Activated T-helper 1 cell treated with anti-CD3 and anti-CD28 coated beads, Interleukin-12 subunit alpha, Interleukin-12 subunit beta, Interleukin-2, Interleukin-4 antibody, amounts not matched to agents 30 ng/mL and 10 ng/mL and 1 ng/mL, durations not matched to agents 14 hours and 24 hours and 36 hours (primary cell): ENCODE results near the gene MAPK11. TPM values are rescaled to one million over a fixed set of nuclear protein-coding genes. Genes with fewer than 3 reads are reported as not detected.

Source experiments
- DNase-seq: peaks from one replicate; pipeline ENCODE4 v3.0.0; 2021; ENCODE audit warnings: low spot score
- H3K27ac Mint-ChIP-seq: one replicate; pipeline ENCODE4 v1.8.0; 2021; ENCODE audit warnings: mild to moderate bottlenecking, mixed read lengths
- H3K27me3 Mint-ChIP-seq: one replicate; pipeline ENCODE4 v1.8.0; 2022; ENCODE audit warnings: mild to moderate bottlenecking, moderate library complexity, mixed read lengths; ENCODE audit not compliant: insufficient read depth
- H3K36me3 Mint-ChIP-seq: one replicate; pipeline ENCODE4 v1.8.0; 2021; ENCODE audit warnings: low read depth, mixed read lengths
- H3K4me1 Mint-ChIP-seq: one replicate; pipeline ENCODE4 v1.8.0; 2021; ENCODE audit warnings: low read depth, mixed read lengths
- H3K4me3 Mint-ChIP-seq: one replicate; pipeline ENCODE4 v1.8.0; 2021; ENCODE audit warnings: mild to moderate bottlenecking, moderate library complexity, mixed read lengths
- H3K9me3 Mint-ChIP-seq: one replicate; pipeline ENCODE4 v1.8.0; 2021; ENCODE audit warnings: mixed read lengths
- intact Hi-C: fragments of 100-400 bp; cut with micrococcal nuclease; formaldehyde crosslinking; loops from one replicate; pipeline ENCODE4 v1.15.1; 2024
- total RNA-seq: library from RNA; stranded (reverse); gene quantifications from 2 replicates; pipeline ENCODE4 v1.2.3, GENCODE V29; 2022

Gene MAPK11
- total RNA-seq, 1 donor from 2014 or later: 28.9 TPM

DNA sequence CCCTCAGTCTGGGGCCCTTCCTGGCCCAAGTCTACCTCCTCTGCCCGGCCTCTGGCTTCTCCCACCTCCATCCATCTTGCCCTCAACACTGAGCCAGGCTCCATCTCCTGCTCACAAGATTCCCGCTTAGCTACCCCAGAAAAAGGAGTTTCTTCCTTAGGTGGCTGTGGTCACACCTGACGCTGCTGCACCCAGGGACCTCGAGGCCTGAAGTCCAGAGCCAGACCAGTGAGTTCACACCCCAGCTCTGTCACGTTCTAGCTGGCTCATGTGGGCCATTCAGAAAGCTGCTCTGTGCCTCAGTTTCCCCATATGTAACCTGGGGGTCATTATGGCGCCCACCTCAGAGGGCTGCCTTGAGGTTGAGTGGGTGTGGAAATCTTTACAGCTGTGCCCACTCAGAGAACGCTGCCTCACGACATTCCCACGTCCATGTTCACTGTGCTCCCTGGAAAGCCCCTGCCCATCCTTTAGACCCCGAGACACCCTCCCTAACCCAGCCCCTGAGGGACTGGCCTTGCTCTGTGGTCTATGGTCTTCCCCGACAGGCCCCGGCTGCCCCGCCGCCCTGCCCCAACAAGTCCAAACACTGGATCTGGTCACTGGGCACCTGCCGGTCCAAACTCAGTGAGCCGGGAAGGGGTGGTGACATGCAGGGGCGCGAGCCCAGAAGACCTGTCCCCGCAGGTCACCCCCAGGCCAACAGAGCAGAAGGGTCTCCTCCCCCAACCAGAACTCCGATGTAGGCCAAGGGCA, 27.5 kb upstream of the MAPK11 start:
- intact Hi-C loops: no loop called here
- no peak overlapping the region for H3K27ac Mint-ChIP-seq
- no peaks in the 10 kb centered on the region for H3K36me3 Mint-ChIP-seq
- H3K27me3 Mint-ChIP-seq: peaks cover 11% of the 10 kb centered on the region
- no peak overlapping the region for H3K4me3 Mint-ChIP-seq
- DNase-seq: no peak
- no peaks in the 10 kb centered on the region for H3K9me3 Mint-ChIP-seq
- H3K4me1 Mint-ChIP-seq: peaks cover 3% of the 10 kb centered on the region

DNA sequence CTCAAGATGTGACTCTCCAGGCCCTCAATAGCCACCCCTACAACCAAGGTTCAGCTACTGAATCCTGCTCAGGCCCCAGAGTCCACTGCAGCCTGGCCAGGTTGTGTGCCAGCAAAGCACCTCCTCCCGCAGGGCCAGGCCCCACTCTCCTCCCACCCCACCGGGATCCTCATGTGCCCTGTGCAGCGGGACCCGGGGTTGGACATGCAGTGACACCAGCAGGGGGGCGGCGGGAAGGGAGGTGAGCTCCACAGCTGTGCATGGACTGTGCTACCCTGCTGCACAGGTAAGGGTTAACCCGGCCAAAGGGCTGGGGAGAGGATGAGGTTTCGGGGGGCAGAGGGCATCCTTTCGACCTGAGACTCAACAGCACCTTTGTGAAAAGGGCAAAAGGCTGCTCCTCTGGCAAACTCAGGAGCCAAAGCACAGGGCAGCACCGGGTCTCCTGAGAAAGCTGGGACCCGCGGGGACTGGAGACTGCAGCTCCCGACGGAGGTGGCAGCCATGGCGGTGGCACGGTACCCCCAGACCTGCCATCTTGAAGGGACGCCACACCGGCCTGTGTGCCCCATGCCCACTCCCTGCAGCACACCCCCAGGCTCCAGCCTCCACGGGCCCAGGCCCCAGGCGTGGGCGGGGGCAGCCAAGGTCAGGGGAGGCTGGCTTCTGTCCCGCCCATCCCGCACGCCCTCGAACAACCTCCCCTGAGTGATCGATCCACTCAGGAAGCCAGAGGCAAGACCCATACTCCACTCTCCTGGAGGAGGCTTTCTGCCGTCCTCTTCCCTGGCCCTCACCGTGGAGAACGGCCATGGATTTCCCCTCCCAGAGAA, 26.7 kb upstream of the MAPK11 start:
- H3K27me3 Mint-ChIP-seq: peaks cover 15% of the 10 kb centered on the region
- intact Hi-C loops: no loop called here
- peaks cover 6% of the 10 kb centered on the region for H3K4me1 Mint-ChIP-seq
- peaks cover 2% of the 10 kb centered on the region for H3K36me3 Mint-ChIP-seq
- no peaks in the 10 kb centered on the region for H3K9me3 Mint-ChIP-seq
- H3K27ac Mint-ChIP-seq: no peak overlapping the region
- no peak overlapping the region for H3K4me3 Mint-ChIP-seq
- DNase-seq: no peak

DNA sequence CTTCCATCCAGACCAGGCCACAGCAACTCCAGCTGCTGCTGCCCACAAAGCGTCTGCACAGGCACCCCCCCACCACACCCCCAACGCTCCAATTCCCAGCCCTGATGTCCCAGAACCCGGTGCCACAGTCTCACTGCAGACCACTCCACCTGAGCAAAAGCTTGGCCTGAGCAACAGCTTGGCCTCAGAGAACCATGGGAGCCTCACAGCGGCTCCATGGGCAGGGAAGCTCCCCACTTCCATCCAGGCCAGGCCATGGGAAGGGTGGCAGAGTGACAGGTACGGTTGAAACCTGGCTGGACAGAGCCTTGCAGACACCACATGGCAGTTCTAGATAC, 24.1 kb upstream of the MAPK11 start:
- Mint-ChIP-seq H3K27ac (no peak overlapping the region), H3K4me1 (peaks cover 6% of the 10 kb centered on the region)

DNA sequence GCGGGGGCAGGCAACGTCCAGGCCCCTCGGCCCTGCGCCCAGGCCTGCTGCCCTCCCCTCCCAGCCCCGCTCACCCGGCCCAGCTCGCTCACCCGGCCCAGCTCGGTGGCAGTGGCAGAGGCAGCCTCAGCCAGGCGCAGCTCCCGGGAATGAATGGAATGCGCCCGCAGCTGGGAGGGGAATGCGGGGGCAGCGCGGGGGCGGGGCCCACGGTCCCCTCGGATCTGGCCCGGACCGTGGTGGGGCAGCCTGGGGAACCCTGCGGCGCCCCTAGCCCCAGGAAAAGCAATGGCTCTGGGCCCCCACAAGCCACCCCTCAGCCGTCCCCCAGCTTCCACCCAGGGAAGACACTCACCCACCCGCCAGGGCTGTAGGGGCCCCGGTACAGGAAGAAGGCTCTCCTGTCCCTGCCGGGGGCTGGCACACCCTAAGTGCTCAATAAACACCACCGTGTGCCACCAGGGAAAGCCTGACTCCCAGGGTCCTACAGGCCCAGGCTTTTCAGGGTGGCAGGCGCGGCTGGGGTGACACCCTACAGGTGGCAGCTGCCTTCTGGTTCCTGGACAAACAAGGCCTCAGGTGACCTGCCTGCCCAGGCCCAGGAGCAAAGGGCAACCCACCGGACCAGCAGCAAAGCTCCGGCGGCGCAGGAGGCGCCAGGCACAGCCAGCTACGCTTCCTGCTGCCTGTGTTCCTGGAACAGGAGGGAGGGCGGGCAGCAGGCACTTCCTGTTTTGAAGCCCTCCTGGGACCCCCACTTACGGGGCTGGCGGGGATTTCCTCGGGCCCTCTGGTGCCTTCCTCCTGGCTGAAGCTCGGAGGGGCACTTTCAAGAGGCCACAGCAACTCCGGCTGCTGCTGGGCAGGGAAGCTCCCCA, 23.5 kb upstream of the MAPK11 start:
- H3K4me1 Mint-ChIP-seq: peaks cover 6% of the 10 kb centered on the region
- no peak for DNase-seq
- no peak overlapping the region for H3K4me3 Mint-ChIP-seq
- intact Hi-C loops: no loop called here
- no peaks in the 10 kb centered on the region for H3K9me3 Mint-ChIP-seq
- no peak overlapping the region for H3K27ac Mint-ChIP-seq
- H3K36me3 Mint-ChIP-seq: peaks cover 2% of the 10 kb centered on the region
- peaks cover 12% of the 10 kb centered on the region for H3K27me3 Mint-ChIP-seq

More for the DNA sequence above, 24.1 kb upstream of the MAPK11 start:
- no peak for DNase-seq
- peaks cover 15% of the 10 kb centered on the region for H3K27me3 Mint-ChIP-seq
- no peak overlapping the region for H3K4me3 Mint-ChIP-seq
- peaks cover 2% of the 10 kb centered on the region for H3K36me3 Mint-ChIP-seq
- intact Hi-C loops: no loop called here
- H3K9me3 Mint-ChIP-seq: no peaks in the 10 kb centered on the region

DNA sequence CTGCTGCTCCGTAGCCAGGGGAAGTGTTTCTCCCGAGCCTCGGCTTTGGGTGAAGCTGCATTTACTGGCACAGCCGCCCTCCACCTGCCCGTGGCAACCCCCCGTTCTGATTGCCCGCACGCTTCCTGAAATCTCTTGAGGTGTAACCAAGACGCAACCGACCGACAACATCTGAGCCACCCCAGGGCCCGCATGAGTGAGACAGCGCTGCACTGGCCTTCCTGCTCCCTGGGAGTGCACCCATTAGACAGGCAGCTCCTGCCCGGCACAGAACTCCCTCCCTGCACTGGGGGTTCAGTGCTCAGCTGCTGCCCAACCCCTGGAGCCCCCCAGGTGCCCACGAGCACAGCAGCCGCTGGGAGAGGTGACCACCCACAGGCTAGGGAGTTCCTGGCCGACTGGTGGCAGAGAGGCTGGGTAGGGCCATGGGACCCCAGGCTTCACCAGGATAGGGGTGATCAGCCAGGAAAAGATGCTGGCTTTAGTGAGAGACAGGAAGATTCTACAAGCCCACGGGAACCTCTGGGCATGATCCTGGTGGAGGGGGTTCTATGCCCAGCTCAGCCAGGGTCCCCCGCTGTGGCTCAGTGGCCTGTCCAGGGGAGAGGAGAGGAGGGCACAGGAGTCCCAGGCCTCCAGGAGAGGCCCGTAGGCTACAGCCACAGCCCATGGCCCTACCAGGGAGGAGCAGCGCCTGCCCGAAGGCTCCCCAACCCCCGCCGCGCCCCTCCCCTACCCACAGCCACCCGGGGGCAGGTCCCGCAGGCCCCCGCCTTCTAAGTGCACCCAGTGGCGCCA, 22.7 kb upstream of the MAPK11 start:
- Mint-ChIP-seq H3K4me1 (peaks cover 6% of the 10 kb centered on the region), H3K4me3 (peak overlapping the region; percentile 31), H3K27ac (no peak overlapping the region), H3K36me3 (peaks cover 2% of the 10 kb centered on the region), H3K9me3 (no peaks in the 10 kb centered on the region), H3K27me3 (peaks cover 11% of the 10 kb centered on the region)
- DNase-seq: no peak
- intact Hi-C loops: no loop called here

DNA sequence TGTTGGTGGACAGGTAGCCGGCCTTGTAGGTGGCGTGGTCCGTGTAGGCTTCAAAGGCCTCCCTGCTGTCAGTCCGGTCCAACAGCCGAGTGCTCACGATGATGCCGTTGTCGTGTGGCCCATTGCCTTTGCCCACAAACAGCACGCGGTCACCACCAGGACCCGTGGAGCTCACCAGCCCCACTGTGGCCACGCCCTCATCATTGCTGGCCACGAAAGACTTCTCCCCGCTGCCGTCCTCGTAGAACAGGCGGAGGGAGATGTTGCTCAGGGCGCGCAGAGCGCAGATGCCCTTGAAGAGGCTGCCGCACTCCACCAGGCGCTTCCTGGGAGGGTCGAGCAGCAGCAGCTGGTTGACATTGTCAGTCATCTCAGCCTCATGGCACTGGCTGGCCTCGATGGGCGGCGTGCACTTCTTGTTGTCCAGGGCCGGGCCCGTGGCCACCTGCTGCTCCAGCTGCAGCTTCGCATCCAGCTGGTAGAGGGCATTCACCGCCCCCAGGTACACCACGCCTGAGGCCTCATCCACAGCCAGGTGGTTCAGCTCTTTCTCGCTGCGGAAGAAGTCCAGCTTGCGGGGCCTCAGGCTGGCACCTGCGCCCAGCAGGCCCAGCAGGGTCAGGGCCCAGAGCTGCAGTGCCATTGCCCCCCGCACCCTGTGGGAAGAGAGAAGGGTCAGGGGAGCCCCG, 19.9 kb upstream of the MAPK11 start:
- H3K27me3 Mint-ChIP-seq: peaks cover 9% of the 10 kb centered on the region
- H3K4me1 Mint-ChIP-seq: peaks cover 6% of the 10 kb centered on the region
- no peak overlapping the region for H3K4me3 Mint-ChIP-seq
- H3K9me3 Mint-ChIP-seq: no peaks in the 10 kb centered on the region
- H3K27ac Mint-ChIP-seq: no peak overlapping the region
- intact Hi-C loops: no loop called here
- peaks cover 2% of the 10 kb centered on the region for H3K36me3 Mint-ChIP-seq
- DNase-seq: no peak

DNA sequence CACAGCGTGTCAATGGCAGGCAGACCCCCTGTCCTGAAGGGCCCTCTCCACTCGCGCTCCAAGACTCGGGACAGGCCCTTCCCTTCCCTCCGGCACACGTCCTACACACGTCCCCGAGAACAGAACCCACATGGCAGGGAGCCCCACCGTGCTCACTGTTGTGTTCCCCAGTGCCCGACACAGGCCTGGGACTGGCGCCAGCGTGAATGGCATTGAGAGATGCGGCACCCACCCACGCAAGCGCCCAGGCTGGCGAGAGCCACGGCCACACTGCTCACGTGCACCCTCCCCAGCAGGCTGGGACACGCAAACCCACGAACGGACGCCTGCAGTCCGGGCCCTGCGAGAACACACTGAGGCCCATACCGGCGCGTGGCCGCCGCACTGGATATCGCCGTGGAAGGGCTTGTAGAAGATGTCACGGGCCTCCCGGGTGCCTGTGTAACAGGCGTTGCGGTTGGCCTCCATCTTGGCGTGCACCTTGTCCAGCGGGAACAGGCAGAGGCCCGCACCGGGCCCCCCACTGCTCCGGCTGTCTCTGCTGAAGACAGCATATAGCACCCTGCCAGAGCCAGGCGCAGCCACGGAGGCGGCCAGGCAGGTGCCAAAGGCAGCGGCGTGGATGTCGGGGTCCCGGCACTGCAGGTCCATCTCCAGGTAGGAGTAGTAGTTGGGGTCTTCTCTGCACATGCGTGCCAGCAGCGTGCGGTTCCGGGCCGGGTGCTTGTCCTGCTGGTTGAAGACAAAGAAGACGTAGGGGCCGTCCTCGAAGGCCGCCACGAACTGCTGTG, 19.2 kb upstream of the MAPK11 start:
- peaks cover 7% of the 10 kb centered on the region for H3K27me3 Mint-ChIP-seq
- H3K4me1 Mint-ChIP-seq: peaks cover 6% of the 10 kb centered on the region
- intact Hi-C loops: no loop called here
- no peak overlapping the region for H3K4me3 Mint-ChIP-seq
- no peaks in the 10 kb centered on the region for H3K9me3 Mint-ChIP-seq
- peaks cover 2% of the 10 kb centered on the region for H3K36me3 Mint-ChIP-seq
- no peak for DNase-seq
- H3K27ac Mint-ChIP-seq: no peak overlapping the region

DNA sequence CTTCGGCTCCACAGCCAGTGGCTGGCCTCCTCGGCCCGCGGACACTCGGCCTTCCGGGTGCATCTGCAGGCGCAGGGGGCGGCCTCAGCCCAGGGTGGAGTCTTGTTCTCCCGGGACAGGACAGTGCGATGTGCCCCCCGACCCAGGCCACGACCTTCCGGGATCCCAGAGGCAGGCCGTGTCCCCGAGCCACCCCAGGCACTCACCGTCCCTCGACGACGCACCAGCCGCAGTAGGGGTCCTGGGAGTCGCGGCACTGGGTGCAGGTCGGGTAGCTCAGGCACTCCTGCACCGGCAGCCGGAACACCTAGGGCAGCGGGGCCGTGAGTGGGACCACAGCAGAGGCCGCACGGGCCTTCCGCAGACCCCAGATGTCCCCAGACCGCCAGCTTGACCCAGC, 17.6 kb upstream of the MAPK11 start:
- intact Hi-C loops: no loop called here
- peaks cover 4% of the 10 kb centered on the region for H3K4me1 Mint-ChIP-seq
- H3K27ac Mint-ChIP-seq: no peak overlapping the region
- H3K27me3 Mint-ChIP-seq: peaks cover 4% of the 10 kb centered on the region
- no peaks in the 10 kb centered on the region for H3K9me3 Mint-ChIP-seq
- DNase-seq: no peak
- H3K36me3 Mint-ChIP-seq: peaks cover 2% of the 10 kb centered on the region
- H3K4me3 Mint-ChIP-seq: no peak overlapping the region

DNA sequence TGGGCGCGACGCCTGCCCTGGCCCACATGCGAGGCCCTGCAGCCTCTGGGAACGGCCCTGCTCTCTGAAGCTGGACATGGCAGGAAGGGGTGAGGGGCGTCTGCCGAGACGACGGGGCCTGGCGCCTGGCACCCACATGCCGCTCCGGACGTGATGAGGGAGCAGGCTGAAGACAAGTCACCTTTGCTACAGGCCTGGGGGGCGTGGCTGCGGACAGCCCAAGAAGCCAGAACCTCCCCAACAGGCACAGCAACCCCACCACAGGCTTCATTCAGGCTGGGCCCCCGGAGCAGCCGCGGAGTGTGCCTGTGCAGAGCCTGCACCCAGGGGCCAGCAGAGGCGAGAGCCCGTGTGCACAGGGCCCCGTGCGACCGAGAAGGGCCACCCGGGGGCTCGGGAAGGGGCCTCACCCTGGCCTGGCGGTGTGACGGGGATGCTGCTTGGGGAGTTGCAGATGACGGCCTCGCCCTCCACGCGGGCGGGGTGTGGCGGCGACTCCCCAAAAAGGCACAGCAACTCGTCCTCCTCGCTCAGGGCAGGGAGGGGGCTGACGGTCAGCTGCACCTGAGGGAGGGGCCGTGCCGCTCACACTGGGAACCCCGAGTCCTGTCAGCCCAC, 16.6 kb upstream of the MAPK11 start:
- intact Hi-C loops: no loop called here
- H3K27ac Mint-ChIP-seq: no peak overlapping the region

DNA sequence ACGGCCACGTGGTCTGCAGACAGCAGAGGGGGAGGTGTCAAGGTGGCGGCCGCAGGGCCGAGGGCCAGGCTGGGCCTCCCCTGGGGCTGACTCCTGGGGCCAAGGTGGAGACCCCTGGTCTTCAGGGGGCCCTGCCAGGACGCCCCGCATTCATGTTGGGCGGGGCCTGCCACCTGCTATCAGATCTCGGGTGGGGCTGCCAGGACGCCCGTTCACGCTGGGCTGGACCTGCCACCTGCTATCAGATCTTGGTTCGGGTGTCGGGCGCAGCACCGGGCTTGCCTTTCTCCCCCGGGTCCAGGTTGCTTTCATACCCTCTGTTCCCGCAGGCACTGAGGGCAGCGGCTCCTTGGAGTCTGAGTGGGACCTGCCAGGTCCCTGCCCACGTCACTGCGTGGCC, 16.1 kb upstream of the MAPK11 start:
- Mint-ChIP-seq H3K36me3 (no peaks in the 10 kb centered on the region), H3K4me3 (no peak overlapping the region), H3K9me3 (no peaks in the 10 kb centered on the region), H3K27me3 (no peaks in the 10 kb centered on the region), H3K27ac (no peak overlapping the region), H3K4me1 (no peaks in the 10 kb centered on the region)
- intact Hi-C loops: no loop called here
- no peak for DNase-seq

More for the DNA sequence above, 16.6 kb upstream of the MAPK11 start:
- H3K27me3 Mint-ChIP-seq: no peaks in the 10 kb centered on the region
- no peaks in the 10 kb centered on the region for H3K9me3 Mint-ChIP-seq
- DNase-seq: no peak
- no peak overlapping the region for H3K4me3 Mint-ChIP-seq
- H3K4me1 Mint-ChIP-seq: no peaks in the 10 kb centered on the region
- H3K36me3 Mint-ChIP-seq: no peaks in the 10 kb centered on the region

DNA sequence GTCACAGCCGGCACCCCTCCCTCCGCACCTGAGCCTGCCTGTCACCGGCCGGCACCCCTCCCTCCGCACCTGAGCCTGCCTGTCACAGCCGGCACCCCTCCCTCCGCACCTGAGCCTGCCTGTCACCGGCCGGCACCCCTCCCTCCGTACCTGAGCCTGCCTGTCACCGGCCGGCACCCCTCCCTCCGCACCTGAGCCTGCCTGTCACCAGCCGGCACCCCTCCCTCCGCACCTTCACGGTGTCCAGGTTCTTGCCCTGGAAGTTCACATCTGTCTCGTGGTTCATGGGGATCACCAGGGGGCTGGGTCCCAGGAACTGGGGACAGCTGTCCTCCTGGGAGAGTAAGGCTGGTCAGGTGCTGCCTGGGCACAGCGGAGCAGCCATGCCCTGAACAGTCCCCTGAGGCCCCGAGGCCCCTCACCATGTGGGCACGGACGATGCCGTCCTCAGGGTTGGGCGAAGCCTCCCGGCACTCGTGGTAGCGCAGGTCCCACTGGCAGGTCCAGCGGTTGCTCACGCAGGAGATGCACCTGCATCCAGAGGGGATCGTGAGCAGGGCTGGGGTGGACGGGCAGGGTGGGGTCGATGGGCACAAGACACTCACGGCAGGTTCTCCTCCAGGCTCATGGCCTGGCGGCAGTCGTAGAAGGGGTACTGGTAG, 15.5 kb upstream of the MAPK11 start:
- H3K27ac Mint-ChIP-seq: no peak overlapping the region
- H3K27me3 Mint-ChIP-seq: no peaks in the 10 kb centered on the region
- intact Hi-C loops: no loop called here
- no peaks in the 10 kb centered on the region for H3K36me3 Mint-ChIP-seq
- no peaks in the 10 kb centered on the region for H3K4me1 Mint-ChIP-seq
- no peak overlapping the region for H3K4me3 Mint-ChIP-seq
- DNase-seq: no peak
- H3K9me3 Mint-ChIP-seq: no peaks in the 10 kb centered on the region
